Mammary epithelial cell (primary cell): ENCODE measurements around the gene DUSP22.

Experiments
- CTCF ChIP-seq, 2 donors: IDR thresholded peaks in 1 of 2; conservative IDR thresholded peaks in 1 of 2; 2 replicates each; pipeline ENCODE4 v1.5.1; 2011 to 2012; ENCODE audit warnings: inconsistent platforms in 2 of 2, low read length in 2 of 2, mild to moderate bottlenecking in 2 of 2, control low read depth in 1 of 2, low read depth in 1 of 2; ENCODE audit not compliant: insufficient read depth in 1 of 2; ENCODE audit errors: extremely low read depth in 1 of 2
- EZH2 ChIP-seq: IDR thresholded peaks from 2 replicates; pipeline ENCODE4 v1.6.1; 2012; ENCODE audit warnings: low read length, inconsistent platforms, borderline replicate concordance

GRCh38 chr6:326896-327537 is 34.7 kb downstream of the DUSP22 start:
- TF ChIP-seq CTCF (conservative IDR thresholded peaks at IDR 0.05 in 1 of 2, IDR thresholded peaks at IDR 0.05 in 1 of 2; ENCODE audit: extremely low read depth in 1 of 2, insufficient read depth in 1 of 2, low read depth in 1 of 2, low read length in 2 of 2): no peak
- TF ChIP-seq EZH2: no peak
